IMR-90 (cell line): Measurements from ENCODE around the gene PNPLA1. TPM values are rescaled to one million over a fixed set of nuclear protein-coding genes. Genes with fewer than 3 reads are reported as not detected.

Experiments used
- ATAC-seq: fragments of 200-7000 bp; cut with Tn5 transposase; 2 replicates; pipeline ENCODE4 v1.9.1; 2020; ENCODE audit warnings: low read depth, mild to moderate bottlenecking, moderate library complexity
- BruUV-seq: library from RNA; stranded (reverse); fragments of 400-500 nt; replicated peaks from 2 replicates; lab custom pipeline; 2021; lab: Mats Ljungman, UMichigan
- CTCF ChIA-PET: fragments of 300-600 bp; formaldehyde crosslinking; extraction: SDS; loops from one replicate; lab custom pipeline; 2021; ENCODE audit warnings: antibody characterized with exemption; lab: Yijun Ruan, JAX
- POLR2A ChIA-PET: fragments of 300-600 bp; sonication (Branson Sonifier 250); formaldehyde crosslinking; loops from one replicate; lab custom pipeline; 2022; ENCODE audit warnings: antibody characterized with exemption; ENCODE audit not compliant: unreplicated experiment; lab: Charles Lee
- DNase-seq: peaks from one replicate; pipeline ENCODE4 v3.0.0; 2013
- H2AFZ ChIP-seq: replicated peaks from 2 replicates; pipeline ENCODE3; 2013; ENCODE audit warnings: low read length, mild to moderate bottlenecking; ENCODE audit not compliant: poor library complexity
- H2AK5ac ChIP-seq: 2 replicates; pipeline ENCODE4 v1.6.1; 2013; ENCODE audit warnings: low read depth, low read length, inconsistent platforms
- H2AK9ac ChIP-seq: replicated peaks from 2 replicates; pipeline ENCODE3; 2013; ENCODE audit warnings: mild to moderate bottlenecking, low read depth, low read length, moderate library complexity; ENCODE audit not compliant: poor library complexity
- H2BK120ac ChIP-seq: 2 replicates; pipeline ENCODE4 v1.6.1; 2013; ENCODE audit warnings: low read depth, low read length, inconsistent platforms
- H2BK15ac ChIP-seq: 3 replicates; pipeline ENCODE4 v1.6.1; 2013; ENCODE audit warnings: low read depth, low read length, inconsistent platforms
- H2BK20ac ChIP-seq: 2 replicates; pipeline ENCODE4 v1.6.1; 2013; ENCODE audit warnings: low read depth, mild to moderate bottlenecking, inconsistent platforms, low read length, moderate library complexity
- H2BK5ac ChIP-seq: 2 replicates; pipeline ENCODE4 v1.6.1; 2013; ENCODE audit warnings: mild to moderate bottlenecking, low read depth, low read length, inconsistent platforms; ENCODE audit not compliant: poor library complexity, severe bottlenecking
- H3K14ac ChIP-seq: replicated peaks from 2 replicates; pipeline ENCODE4 v1.6.1; 2013; ENCODE audit warnings: low read depth, low read length, inconsistent platforms
- H3K18ac ChIP-seq: 2 replicates; pipeline ENCODE4 v1.6.1; 2013; ENCODE audit warnings: low read depth, low read length, control low read depth
- H3K23ac ChIP-seq: 2 replicates; pipeline ENCODE4 v1.6.1; 2013; ENCODE audit warnings: low read depth, low read length, inconsistent platforms
- H3K27ac ChIP-seq: 2 replicates; pipeline ENCODE4 v1.5.1; 2013; ENCODE audit warnings: mild to moderate bottlenecking, control low read depth, low read length; ENCODE audit not compliant: insufficient read depth
- H3K27me3 ChIP-seq: 2 replicates; pipeline ENCODE4 v1.6.1; 2013; ENCODE audit warnings: low read length; ENCODE audit not compliant: control insufficient read depth, insufficient read depth
- H3K36me3 ChIP-seq: 2 replicates; pipeline ENCODE4 v1.6.1; 2013; ENCODE audit warnings: low read length, mixed read lengths; ENCODE audit not compliant: control insufficient read depth, insufficient read depth
- H3K4ac ChIP-seq: 2 replicates; pipeline ENCODE4 v1.6.1; 2013; ENCODE audit warnings: low read depth, low read length, inconsistent platforms
- H3K4me1 ChIP-seq: 2 replicates; pipeline ENCODE4 v1.6.1; 2013; ENCODE audit warnings: low read length, mixed read lengths; ENCODE audit not compliant: control insufficient read depth, insufficient read depth
- H3K4me2 ChIP-seq: 2 replicates; pipeline ENCODE4 v1.6.1; 2013; ENCODE audit warnings: low read depth, mild to moderate bottlenecking, control low read depth, low read length, moderate library complexity
- H3K4me3 ChIP-seq: 2 replicates; pipeline ENCODE4 v1.5.1; 2013; ENCODE audit warnings: low read depth, mild to moderate bottlenecking, control low read depth, low read length, moderate library complexity; ENCODE audit not compliant: insufficient read depth
- H3K56ac ChIP-seq: 2 replicates; pipeline ENCODE4 v1.6.1; 2013; ENCODE audit warnings: low read length, inconsistent platforms; ENCODE audit not compliant: insufficient read depth; ENCODE audit errors: extremely low read depth
- H3K79me1 ChIP-seq, 2 experiments: 2 replicates each; pipeline ENCODE4 v1.6.1; 2013; ENCODE audit warnings: low read length in 2 of 2, inconsistent platforms in 1 of 2, low read depth in 1 of 2
- H3K9ac ChIP-seq: 2 replicates; pipeline ENCODE4 v1.6.1; 2013; ENCODE audit warnings: low read depth, low read length, control low read depth
- H3K9me1 ChIP-seq: 2 replicates; pipeline ENCODE4 v1.6.1; 2013; ENCODE audit warnings: low read length, inconsistent platforms; ENCODE audit not compliant: insufficient read depth
- H3K9me3 ChIP-seq: 2 replicates; pipeline ENCODE4 v1.6.1; 2013; ENCODE audit warnings: low read length; ENCODE audit not compliant: control insufficient read depth, insufficient read depth
- H4K20me1 ChIP-seq: 2 replicates; pipeline ENCODE4 v1.6.1; 2013; ENCODE audit warnings: low read length, inconsistent platforms; ENCODE audit not compliant: insufficient read depth
- H4K5ac ChIP-seq: 2 replicates; pipeline ENCODE4 v1.6.1; 2013; ENCODE audit warnings: mild to moderate bottlenecking, low read depth, low read length, control low read depth
- H4K8ac ChIP-seq, 2 experiments: 2 replicates each; pipeline ENCODE4 v1.6.1; 2013; ENCODE audit warnings: low read depth in 2 of 2, low read length in 2 of 2, control low read depth in 1 of 2, inconsistent platforms in 1 of 2
- H4K91ac ChIP-seq: 2 replicates; pipeline ENCODE4 v1.6.1; 2013; ENCODE audit warnings: low read depth, low read length, inconsistent platforms; ENCODE audit not compliant: insufficient read depth
- BHLHE40 ChIP-seq: fragments of 150-350 bp; IDR thresholded peaks from 2 replicates; pipeline ENCODE4 v1.6.1; 2016; ENCODE audit warnings: mild to moderate bottlenecking, low read depth, low read length
- CEBPB ChIP-seq: IDR thresholded peaks from 2 replicates; pipeline ENCODE4 v1.6.1; 2012; ENCODE audit warnings: low read depth, low read length, improper control_type of control experiment
- CHD1 ChIP-seq: IDR thresholded peaks from 2 replicates; pipeline ENCODE4 v1.6.1; 2012; ENCODE audit warnings: low read depth, low read length, improper control_type of control experiment
- FOS ChIP-seq: fragments of 150-350 bp; IDR thresholded peaks from 2 replicates; pipeline ENCODE4 v1.6.1; 2016; ENCODE audit warnings: low read depth, low read length
- MAFK ChIP-seq: IDR thresholded peaks from 2 replicates; pipeline ENCODE4 v1.6.1; 2012; ENCODE audit warnings: low read depth, low read length, improper control_type of control experiment
- MAZ ChIP-seq: IDR thresholded peaks from 2 replicates; pipeline ENCODE4 v1.6.1; 2012; ENCODE audit warnings: low read depth, mild to moderate bottlenecking, low read length, improper control_type of control experiment, moderate library complexity, borderline replicate concordance
- MXI1 ChIP-seq: IDR thresholded peaks from 2 replicates; pipeline ENCODE4 v1.6.1; 2012; ENCODE audit warnings: low read depth, mild to moderate bottlenecking, low read length, moderate library complexity, borderline replicate concordance
- NFE2L2 ChIP-seq: fragments of 150-350 bp; IDR thresholded peaks from 2 replicates; pipeline ENCODE4 v1.6.1; 2016; ENCODE audit warnings: low read depth, mild to moderate bottlenecking, low read length
- POLR2A ChIP-seq: IDR thresholded peaks from 2 replicates; pipeline ENCODE4 v1.6.1; 2012; ENCODE audit warnings: mild to moderate bottlenecking, low read depth, low read length
- RAD21 ChIP-seq: IDR thresholded peaks from 2 replicates; pipeline ENCODE4 v1.6.1; 2012; ENCODE audit warnings: low read length, improper control_type of control experiment
- RCOR1 ChIP-seq: IDR thresholded peaks from 2 replicates; pipeline ENCODE4 v1.6.1; 2012; ENCODE audit warnings: mild to moderate bottlenecking, low read length, improper control_type of control experiment; ENCODE audit not compliant: insufficient replicate concordance
- RFX5 ChIP-seq: IDR thresholded peaks from 2 replicates; pipeline ENCODE4 v1.8.0; 2012; ENCODE audit warnings: low read depth, mild to moderate bottlenecking, low read length, moderate library complexity
- SMC3 ChIP-seq: fragments of 150-350 bp; IDR thresholded peaks from 2 replicates; pipeline ENCODE4 v1.6.1; 2016; ENCODE audit warnings: low read depth, mild to moderate bottlenecking, antibody characterized with exemption, low read length, moderate library complexity
- WGBS, 2 experiments: methylation state at CpG; one replicate each; pipeline versions ENCODE4 v1.1.5 to v1.1.7; 2013; ENCODE audit warnings: missing lambda C conversion rate in 2 of 2; ENCODE audit not compliant: insufficient read length in 1 of 2; ENCODE audit errors: extremely low coverage in 2 of 2; 5-methylcytosine and 5-hydroxymethylcytosine counted together
- dilution Hi-C: fragments of 300-500 bp; cut with HindIII; formaldehyde crosslinking; loops from one replicate; pipeline ENCODE4 v1.14.3; 2018; ENCODE audit warnings: low sequenced_read_pairs; ENCODE audit not compliant: unreplicated experiment
- in situ Hi-C: fragments of 300-500 bp; cut with MboI; formaldehyde crosslinking; loops from 3 replicates; pipeline ENCODE4 v1.14.3; 2019; ENCODE audit warnings: low sequenced_read_pairs, inconsistent platforms, mixed read lengths
- intact Hi-C: fragments of 100-400 bp; cut with micrococcal nuclease; formaldehyde crosslinking; loops from 2 replicates; pipeline ENCODE4 v1.10.0; 2022
- polyA plus RNA-seq, 3 experiments: library from polyadenylated mRNA; depleted of rRNA; stranded (reverse); fragments of >200 nt; gene quantifications; 2 replicates each; pipeline ENCODE4 v1.2.3, GENCODE V29; 2012; ENCODE audit warnings: low replicate concordance in 1 of 3
- total RNA-seq: library from RNA; depleted of rRNA; stranded (reverse); fragments of >200 nt; gene quantifications from 2 replicates; pipeline ENCODE4 v1.2.3, GENCODE V29; 2012
- TF ChIP-seq, protein P1 (sequence below): fragments of 150-350 bp; IDR thresholded peaks from 2 replicates; pipeline ENCODE4 v1.6.1; 2017; ENCODE audit warnings: mild to moderate bottlenecking, antibody characterized with exemption, low read length, low read depth
- TF ChIP-seq, protein P2 (sequence below): conservative IDR thresholded peaks from 2 replicates; pipeline ENCODE4 v1.5.1; 2012; ENCODE audit warnings: mild to moderate bottlenecking, low read depth, low read length, improper control_type of control experiment
- TF ChIP-seq, protein P3 (sequence below): fragments of 150-350 bp; IDR thresholded peaks from 2 replicates; pipeline ENCODE4 v1.6.1; 2016; ENCODE audit warnings: low read depth, mild to moderate bottlenecking, low read length, moderate library complexity, borderline replicate concordance

Gene PNPLA1
- total and polyA plus RNA-seq, 2 of the 4 experiments (the other 2 are of a cell fraction), result not detected

DNA sequence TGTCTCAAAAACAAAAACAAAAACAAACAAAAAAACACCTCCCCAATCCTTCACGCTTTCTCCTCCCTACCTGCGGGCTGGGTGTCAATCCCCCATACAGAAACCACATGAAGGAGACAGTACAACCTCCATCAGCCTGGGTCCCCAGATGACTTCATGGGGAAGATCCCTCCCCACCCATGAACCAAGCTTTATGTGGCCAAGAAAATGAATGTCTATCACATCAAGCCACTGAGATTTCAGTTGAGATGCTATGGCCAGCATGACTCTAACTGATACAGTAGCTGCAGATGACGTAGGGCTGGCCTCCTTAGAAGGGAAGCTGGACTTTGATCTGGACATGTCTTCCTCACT lies 88.0 kb downstream of the PNPLA1 start:
- Histone ChIP-seq H2AK9ac (no peak overlapping the region), H2BK120ac (no peak overlapping the region), H2AK5ac (no peak overlapping the region), H3K9me3 (no peaks in the 10 kb centered on the region), H2AFZ (no peak overlapping the region), H3K27me3 (peaks cover 8% of the 10 kb centered on the region), H3K9me1 (no peaks in the 10 kb centered on the region), H2BK5ac (no peak overlapping the region), H3K27ac (no peak overlapping the region), H3K9ac (no peak overlapping the region), H3K56ac (no peak overlapping the region), H3K18ac (no peak overlapping the region), H2BK15ac (no peak overlapping the region), H4K20me1 (no peaks in the 10 kb centered on the region), H3K23ac (no peak overlapping the region), H3K4me1 (peaks cover 7% of the 10 kb centered on the region), H3K4me2 (no peak overlapping the region), H2BK20ac (no peak overlapping the region), H4K8ac (no peak overlapping the region), H3K4me3 (no peak overlapping the region), H3K14ac (no peak overlapping the region), H3K36me3 (no peaks in the 10 kb centered on the region), H3K4ac (no peak overlapping the region), H3K79me1 (no peaks in the 10 kb centered on the region), H4K5ac (no peak overlapping the region; the same call in 1 of the 2 replicates), H4K91ac (no peak overlapping the region)
- TF ChIP-seq SMC3, result no peak
- TF ChIP-seq BHLHE40, result no peak
- TF ChIP-seq MAFK, result no peak
- no peak for TF ChIP-seq NFE2L2
- no peak for TF ChIP-seq MAZ
- TF ChIP-seq RFX5, result no peak
- TF ChIP-seq, protein P1, sequence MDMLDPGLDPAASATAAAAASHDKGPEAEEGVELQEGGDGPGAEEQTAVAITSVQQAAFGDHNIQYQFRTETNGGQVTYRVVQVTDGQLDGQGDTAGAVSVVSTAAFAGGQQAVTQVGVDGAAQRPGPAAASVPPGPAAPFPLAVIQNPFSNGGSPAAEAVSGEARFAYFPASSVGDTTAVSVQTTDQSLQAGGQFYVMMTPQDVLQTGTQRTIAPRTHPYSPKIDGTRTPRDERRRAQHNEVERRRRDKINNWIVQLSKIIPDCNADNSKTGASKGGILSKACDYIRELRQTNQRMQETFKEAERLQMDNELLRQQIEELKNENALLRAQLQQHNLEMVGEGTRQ, result no peak
- TF ChIP-seq POLR2A, result no peak
- no peak for TF ChIP-seq RCOR1
- TF ChIP-seq, protein P2, sequence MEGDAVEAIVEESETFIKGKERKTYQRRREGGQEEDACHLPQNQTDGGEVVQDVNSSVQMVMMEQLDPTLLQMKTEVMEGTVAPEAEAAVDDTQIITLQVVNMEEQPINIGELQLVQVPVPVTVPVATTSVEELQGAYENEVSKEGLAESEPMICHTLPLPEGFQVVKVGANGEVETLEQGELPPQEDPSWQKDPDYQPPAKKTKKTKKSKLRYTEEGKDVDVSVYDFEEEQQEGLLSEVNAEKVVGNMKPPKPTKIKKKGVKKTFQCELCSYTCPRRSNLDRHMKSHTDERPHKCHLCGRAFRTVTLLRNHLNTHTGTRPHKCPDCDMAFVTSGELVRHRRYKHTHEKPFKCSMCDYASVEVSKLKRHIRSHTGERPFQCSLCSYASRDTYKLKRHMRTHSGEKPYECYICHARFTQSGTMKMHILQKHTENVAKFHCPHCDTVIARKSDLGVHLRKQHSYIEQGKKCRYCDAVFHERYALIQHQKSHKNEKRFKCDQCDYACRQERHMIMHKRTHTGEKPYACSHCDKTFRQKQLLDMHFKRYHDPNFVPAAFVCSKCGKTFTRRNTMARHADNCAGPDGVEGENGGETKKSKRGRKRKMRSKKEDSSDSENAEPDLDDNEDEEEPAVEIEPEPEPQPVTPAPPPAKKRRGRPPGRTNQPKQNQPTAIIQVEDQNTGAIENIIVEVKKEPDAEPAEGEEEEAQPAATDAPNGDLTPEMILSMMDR, result no peak
- TF ChIP-seq FOS, result no peak
- TF ChIP-seq RAD21, result no peak
- TF ChIP-seq, protein P3, sequence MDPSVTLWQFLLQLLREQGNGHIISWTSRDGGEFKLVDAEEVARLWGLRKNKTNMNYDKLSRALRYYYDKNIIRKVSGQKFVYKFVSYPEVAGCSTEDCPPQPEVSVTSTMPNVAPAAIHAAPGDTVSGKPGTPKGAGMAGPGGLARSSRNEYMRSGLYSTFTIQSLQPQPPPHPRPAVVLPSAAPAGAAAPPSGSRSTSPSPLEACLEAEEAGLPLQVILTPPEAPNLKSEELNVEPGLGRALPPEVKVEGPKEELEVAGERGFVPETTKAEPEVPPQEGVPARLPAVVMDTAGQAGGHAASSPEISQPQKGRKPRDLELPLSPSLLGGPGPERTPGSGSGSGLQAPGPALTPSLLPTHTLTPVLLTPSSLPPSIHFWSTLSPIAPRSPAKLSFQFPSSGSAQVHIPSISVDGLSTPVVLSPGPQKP, result no peak
- TF ChIP-seq MXI1, result no peak
- TF ChIP-seq CHD1, result no peak
- TF ChIP-seq CEBPB, result no peak
- BruUV-seq, result no TSS peak
- CTCF ChIA-PET, result interaction anchor here (1.4 to 1.8 kb wide), 2 partner anchors 17 to 55 kb away, joined by 6 to 8 read pairs; no protein-coding TSS in a partner anchor
- POLR2A ChIA-PET, result interaction anchor here (0.6 kb wide), 1 partner anchor 222 kb away, joined by 5 read pairs; no protein-coding TSS in a partner anchor
- no CpG with 5 or more reads among the region's 3 CpGs for WGBS, 2 experiments
- intact Hi-C loops, result no loop called here
- in situ Hi-C loops, result loop anchor here (5.0 kb wide), 1 partner anchor 231 kb away; no protein-coding TSS in a partner anchor
- ATAC-seq (no peak), DNase-seq (no peak)
- dilution Hi-C loops, result no loop called here
